Bronchial epithelial cell (primary cell): ENCODE measurements around the gene AVL9. TPM values are rescaled to one million over a fixed set of nuclear protein-coding genes. Genes with fewer than 3 reads are reported as not detected.

ENCODE experiments used
- DNase-seq: peaks from one replicate; pipeline ENCODE4 v3.0.0-alpha.2; 2010; ENCODE audit warnings: low read depth
- FAIRE-seq: peaks from 2 replicates; lab custom pipeline; 2011; peaks lifted over from hg19 to GRCh38; lab: Jason Lieb, UNC
- H3K27me3 ChIP-seq: 2 replicates; pipeline ENCODE4 v1.5.1; 2011; ENCODE audit warnings: low read length; ENCODE audit not compliant: control insufficient read depth, insufficient read depth
- H3K36me3 ChIP-seq: 2 replicates; pipeline ENCODE4 v1.5.1; 2011; ENCODE audit warnings: low read length; ENCODE audit not compliant: control insufficient read depth, insufficient read depth
- H3K4me3 ChIP-seq: 2 replicates; pipeline ENCODE4 v1.5.1; 2011; ENCODE audit warnings: mild to moderate bottlenecking, low read depth, low read length, control low read depth
- total RNA-seq: library from RNA; depleted of rRNA; stranded (reverse); fragments of >200 nt; gene quantifications from 2 replicates; pipeline ENCODE4 v1.2.1, GENCODE V29; 2014
- TF ChIP-seq, protein P1 (sequence below): IDR thresholded peaks from 2 replicates; pipeline ENCODE4 v1.5.1; 2011; ENCODE audit warnings: mild to moderate bottlenecking, moderate library complexity, low read length, control low read depth, inconsistent platforms; ENCODE audit not compliant: insufficient read depth, severe bottlenecking

AVL9 gene
- total RNA-seq, 1 donor from 2014 or later, result 34.0 TPM

DNA sequence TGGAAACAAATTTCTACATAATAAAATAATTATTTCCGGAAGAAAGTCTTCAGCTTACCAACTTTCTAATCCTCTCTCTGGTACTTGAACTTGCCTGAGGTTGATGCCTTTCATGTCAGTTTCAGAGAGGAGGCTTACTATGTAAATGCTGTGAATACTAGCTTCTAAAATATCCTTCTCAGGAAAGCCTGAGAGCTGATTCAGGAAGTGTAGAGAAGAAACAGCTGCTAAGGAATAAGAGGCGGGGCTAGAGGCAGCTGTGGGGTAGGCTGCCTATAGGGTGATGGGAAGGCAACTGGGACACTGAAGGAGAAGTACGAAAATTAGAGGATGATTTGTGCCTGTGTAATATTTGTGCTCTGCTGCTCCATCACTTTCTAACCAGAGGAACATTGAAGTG, 69.3 kb downstream of the AVL9 start:
- H3K4me3 ChIP-seq, result no peak overlapping the region
- H3K27me3 ChIP-seq, result no peaks in the 10 kb centered on the region
- FAIRE-seq (no peak), DNase-seq (no peak)
- H3K36me3 ChIP-seq, result peaks cover 1% of the 10 kb centered on the region
- TF ChIP-seq, protein P1, sequence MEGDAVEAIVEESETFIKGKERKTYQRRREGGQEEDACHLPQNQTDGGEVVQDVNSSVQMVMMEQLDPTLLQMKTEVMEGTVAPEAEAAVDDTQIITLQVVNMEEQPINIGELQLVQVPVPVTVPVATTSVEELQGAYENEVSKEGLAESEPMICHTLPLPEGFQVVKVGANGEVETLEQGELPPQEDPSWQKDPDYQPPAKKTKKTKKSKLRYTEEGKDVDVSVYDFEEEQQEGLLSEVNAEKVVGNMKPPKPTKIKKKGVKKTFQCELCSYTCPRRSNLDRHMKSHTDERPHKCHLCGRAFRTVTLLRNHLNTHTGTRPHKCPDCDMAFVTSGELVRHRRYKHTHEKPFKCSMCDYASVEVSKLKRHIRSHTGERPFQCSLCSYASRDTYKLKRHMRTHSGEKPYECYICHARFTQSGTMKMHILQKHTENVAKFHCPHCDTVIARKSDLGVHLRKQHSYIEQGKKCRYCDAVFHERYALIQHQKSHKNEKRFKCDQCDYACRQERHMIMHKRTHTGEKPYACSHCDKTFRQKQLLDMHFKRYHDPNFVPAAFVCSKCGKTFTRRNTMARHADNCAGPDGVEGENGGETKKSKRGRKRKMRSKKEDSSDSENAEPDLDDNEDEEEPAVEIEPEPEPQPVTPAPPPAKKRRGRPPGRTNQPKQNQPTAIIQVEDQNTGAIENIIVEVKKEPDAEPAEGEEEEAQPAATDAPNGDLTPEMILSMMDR, result no peak

- TF ChIP-seq, protein P1, result no peak
- Histone ChIP-seq H3K4me3 (no peak overlapping the region), H3K36me3 (peaks cover 5% of the 10 kb centered on the region), H3K27me3 (no peaks in the 10 kb centered on the region)
- DNase-seq, result no peak
- FAIRE-seq, result no peak
Measured at GRCh38 chr7:32569388-32570289, 74.3 kb downstream of the AVL9 start.

- Histone ChIP-seq H3K36me3 (peaks cover 10% of the 10 kb centered on the region), H3K4me3 (no peak overlapping the region), H3K27me3 (no peaks in the 10 kb centered on the region)
- TF ChIP-seq, protein P1, result no peak
- DNase-seq (no peak), FAIRE-seq (no peak)
Measured at GRCh38 chr7:32573110-32573687, 77.9 kb downstream of the AVL9 start.

- Histone ChIP-seq H3K4me3 (no peak overlapping the region), H3K27me3 (no peaks in the 10 kb centered on the region), H3K36me3 (peaks cover 10% of the 10 kb centered on the region)
- no peak for DNase-seq
- TF ChIP-seq, protein P1, result no peak
- no peak for FAIRE-seq
Measured at GRCh38 chr7:32574626-32575025, 79.3 kb downstream of the AVL9 start.

- Histone ChIP-seq H3K36me3 (peaks cover 11% of the 10 kb centered on the region), H3K4me3 (no peak overlapping the region), H3K27me3 (no peaks in the 10 kb centered on the region)
- DNase-seq, result no peak
- FAIRE-seq, result no peak
- TF ChIP-seq, protein P1, result no peak
Measured at GRCh38 chr7:32577421-32577820, 82.1 kb downstream of the AVL9 start.
